Transverse colon (tissue), 4 donors: ENCODE results near the gene RALGAPA2. TPM values are rescaled to one million over a fixed set of nuclear protein-coding genes. Genes with fewer than 3 reads are reported as not detected.
A peak's percentile ranks its signal among the peaks of the same experiment; 100 is the strongest.

ENCODE experiments used
- DNase-seq: peaks from one replicate; pipeline ENCODE4 v3.0.0-alpha.2; 2019
- H3K27ac ChIP-seq, 4 donors: fragments of 200-600 bp; sonication (generic); 2 replicates each; pipeline ENCODE4 v1.5.1; 2016 to 2018; ENCODE audit warnings: inconsistent platforms in 4 of 4
- H3K27me3 ChIP-seq: fragments of 200-600 bp; sonication (generic); 2 replicates; pipeline ENCODE4 v1.5.1; 2017; ENCODE audit warnings: inconsistent platforms
- H3K36me3 ChIP-seq, 4 donors: fragments of 200-600 bp; sonication (generic); 2 replicates each; pipeline ENCODE4 v1.5.1; 2017 to 2019; ENCODE audit warnings: inconsistent platforms in 4 of 4
- H3K4me1 ChIP-seq, 4 donors: fragments of 200-600 bp; sonication (generic); 2 replicates each; pipeline ENCODE4 v1.5.1; 2017 to 2020; ENCODE audit warnings: inconsistent platforms in 4 of 4
- H3K4me3 ChIP-seq, 4 donors: fragments of 200-600 bp; sonication (generic); 1 replicate in 1 of 4; 2 replicates in 3 of 4; pipeline versions ENCODE4 v1.5.1 to v1.6.1; 2017 to 2019; ENCODE audit warnings: inconsistent platforms in 4 of 4
- H3K9me3 ChIP-seq, 2 donors: fragments of 200-600 bp; sonication (generic); 2 replicates each; pipeline ENCODE4 v1.5.1; 2017 to 2019; ENCODE audit warnings: inconsistent platforms in 2 of 2
- EP300 ChIP-seq: sonication (generic); formaldehyde crosslinking; IDR thresholded peaks from one replicate; pipeline ENCODE4 v1.6.1; 2017; ENCODE audit warnings: antibody characterized with exemption, low read depth
- POLR2A ChIP-seq: fragments of 450-650 bp; IDR thresholded peaks from one replicate; pipeline ENCODE4 v1.6.1; 2016; ENCODE audit warnings: antibody characterized with exemption, mild to moderate bottlenecking, moderate library complexity
- POLR2AphosphoS5 ChIP-seq, 3 donors: sonication (generic); formaldehyde crosslinking; IDR thresholded peaks; one replicate each; pipeline ENCODE4 v1.6.1; 2016; ENCODE audit warnings: antibody characterized with exemption in 3 of 3
- WGBS, 2 donors: methylation state at CpG; one replicate each; pipeline ENCODE4 v1.1.5; 2018; ENCODE audit warnings: low coverage in 1 of 2; 5-methylcytosine and 5-hydroxymethylcytosine counted together
- in situ Hi-C, 4 donors: fragments of 200-750 bp; cut with MboI; loops; one replicate each; pipeline versions ENCODE4 v1.15.0 to v1.15.1; 2017; ENCODE audit warnings: low sequenced_read_pairs in 3 of 4, low pct_ligation_motif_present in 1 of 4, low pct_unique_long_range_greater_than_20kb in 1 of 4
- intact Hi-C: fragments of 100-400 bp; cut with DNase I; formaldehyde crosslinking; loops from one replicate; pipeline ENCODE4 v1.15.1; 2023; ENCODE audit warnings: low total_unique reads
- total RNA-seq, 4 donors: library from RNA; depleted of rRNA; stranded (reverse); fragments of >200 nt; gene quantifications; one replicate each; pipeline ENCODE4 v1.1.0, GENCODE V29; 2016
- TF ChIP-seq, protein P1 (sequence below), 5 experiments: fragments of 200-600 bp in 3 of 5; fragments of 450-650 bp in 2 of 5; sonication (generic) in 3 of 5; IDR thresholded peaks; 1 replicate in 2 of 5; 2 replicates in 3 of 5; pipeline ENCODE4 v1.5.1; 2016 to 2017; ENCODE audit warnings: antibody characterized with exemption in 5 of 5, inconsistent platforms in 3 of 5, mild to moderate bottlenecking in 2 of 5, moderate library complexity in 1 of 5

Gene RALGAPA2
- total RNA-seq, 4 donors from 2014 or later: 29.5 to 84.0 (median 66.5) TPM

DNA sequence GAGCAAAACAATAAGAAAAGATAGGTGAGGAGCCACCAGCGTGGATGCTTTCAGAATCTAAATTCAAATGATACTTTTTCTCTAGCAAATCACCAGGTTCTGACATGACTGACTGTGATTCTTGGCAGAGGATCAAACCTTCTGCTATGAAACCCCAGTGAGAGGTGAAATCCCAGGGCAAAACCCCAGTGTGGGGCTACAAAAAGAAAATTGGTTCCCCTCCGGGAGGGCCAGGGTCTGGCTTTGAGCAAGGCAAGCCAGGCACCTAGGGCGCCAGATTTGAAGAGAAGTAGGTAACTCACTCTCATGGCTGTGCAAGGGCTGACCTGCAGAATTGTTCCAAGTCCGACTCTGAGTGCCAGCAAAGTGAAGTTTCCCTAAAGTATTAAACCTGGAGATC is 20.2 kb upstream of the RALGAPA2 start:
- DNase-seq: no peak
- in situ Hi-C loops (no loop called here), intact Hi-C loops (no loop called here)
- Histone ChIP-seq H3K27me3 (no peaks in the 10 kb centered on the region), H3K36me3 (no peaks in the 10 kb centered on the region), H3K9me3 (no peaks in the 10 kb centered on the region), H3K4me3 (no peak overlapping the region), H3K4me1 (no peaks in the 10 kb centered on the region), H3K27ac (peak overlapping the region in 1 of 4 donors; percentile 3)
- 82 to 83% methylated on average over 1 to 4 of the region's 4 CpGs for WGBS, 2 donors
- TF ChIP-seq POLR2A: no peak
- TF ChIP-seq, protein P1, sequence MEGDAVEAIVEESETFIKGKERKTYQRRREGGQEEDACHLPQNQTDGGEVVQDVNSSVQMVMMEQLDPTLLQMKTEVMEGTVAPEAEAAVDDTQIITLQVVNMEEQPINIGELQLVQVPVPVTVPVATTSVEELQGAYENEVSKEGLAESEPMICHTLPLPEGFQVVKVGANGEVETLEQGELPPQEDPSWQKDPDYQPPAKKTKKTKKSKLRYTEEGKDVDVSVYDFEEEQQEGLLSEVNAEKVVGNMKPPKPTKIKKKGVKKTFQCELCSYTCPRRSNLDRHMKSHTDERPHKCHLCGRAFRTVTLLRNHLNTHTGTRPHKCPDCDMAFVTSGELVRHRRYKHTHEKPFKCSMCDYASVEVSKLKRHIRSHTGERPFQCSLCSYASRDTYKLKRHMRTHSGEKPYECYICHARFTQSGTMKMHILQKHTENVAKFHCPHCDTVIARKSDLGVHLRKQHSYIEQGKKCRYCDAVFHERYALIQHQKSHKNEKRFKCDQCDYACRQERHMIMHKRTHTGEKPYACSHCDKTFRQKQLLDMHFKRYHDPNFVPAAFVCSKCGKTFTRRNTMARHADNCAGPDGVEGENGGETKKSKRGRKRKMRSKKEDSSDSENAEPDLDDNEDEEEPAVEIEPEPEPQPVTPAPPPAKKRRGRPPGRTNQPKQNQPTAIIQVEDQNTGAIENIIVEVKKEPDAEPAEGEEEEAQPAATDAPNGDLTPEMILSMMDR (IDR thresholded peaks at IDR 0.05): no peak
- no peak for TF ChIP-seq POLR2AphosphoS5 (IDR thresholded peaks at IDR 0.05)
- TF ChIP-seq EP300: no peak

DNA sequence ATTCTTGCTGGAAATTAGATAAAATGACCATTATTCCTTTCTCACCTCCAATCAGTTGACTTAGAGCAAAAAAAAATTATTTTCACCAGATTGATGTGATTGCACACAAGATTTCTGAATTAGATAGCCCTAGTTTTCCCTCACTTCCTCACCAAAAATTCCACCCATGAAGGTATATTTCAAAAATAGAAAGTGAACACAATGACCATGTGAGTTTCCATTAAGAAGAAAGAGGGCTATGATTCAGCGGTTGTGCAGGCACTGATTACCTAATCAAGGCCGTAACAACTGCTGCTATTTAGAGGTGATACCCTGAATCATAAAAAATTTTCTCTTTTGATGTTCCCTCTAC is 19.5 kb upstream of the RALGAPA2 start:
- intact Hi-C loops (no loop called here), in situ Hi-C loops (no loop called here)
- Histone ChIP-seq H3K27me3 (no peaks in the 10 kb centered on the region), H3K27ac (no peak overlapping the region), H3K36me3 (no peaks in the 10 kb centered on the region), H3K4me3 (no peak overlapping the region), H3K4me1 (no peaks in the 10 kb centered on the region), H3K9me3 (no peaks in the 10 kb centered on the region)
- no peak for DNase-seq
- 75 to 78% methylated on average over 2 of the region's 2 CpGs for WGBS, 2 donors
- TF ChIP-seq EP300 (no peak), POLR2A (no peak), POLR2AphosphoS5 (IDR thresholded peaks at IDR 0.05) (no peak)
- TF ChIP-seq, protein P1 (IDR thresholded peaks at IDR 0.05): no peak

DNA sequence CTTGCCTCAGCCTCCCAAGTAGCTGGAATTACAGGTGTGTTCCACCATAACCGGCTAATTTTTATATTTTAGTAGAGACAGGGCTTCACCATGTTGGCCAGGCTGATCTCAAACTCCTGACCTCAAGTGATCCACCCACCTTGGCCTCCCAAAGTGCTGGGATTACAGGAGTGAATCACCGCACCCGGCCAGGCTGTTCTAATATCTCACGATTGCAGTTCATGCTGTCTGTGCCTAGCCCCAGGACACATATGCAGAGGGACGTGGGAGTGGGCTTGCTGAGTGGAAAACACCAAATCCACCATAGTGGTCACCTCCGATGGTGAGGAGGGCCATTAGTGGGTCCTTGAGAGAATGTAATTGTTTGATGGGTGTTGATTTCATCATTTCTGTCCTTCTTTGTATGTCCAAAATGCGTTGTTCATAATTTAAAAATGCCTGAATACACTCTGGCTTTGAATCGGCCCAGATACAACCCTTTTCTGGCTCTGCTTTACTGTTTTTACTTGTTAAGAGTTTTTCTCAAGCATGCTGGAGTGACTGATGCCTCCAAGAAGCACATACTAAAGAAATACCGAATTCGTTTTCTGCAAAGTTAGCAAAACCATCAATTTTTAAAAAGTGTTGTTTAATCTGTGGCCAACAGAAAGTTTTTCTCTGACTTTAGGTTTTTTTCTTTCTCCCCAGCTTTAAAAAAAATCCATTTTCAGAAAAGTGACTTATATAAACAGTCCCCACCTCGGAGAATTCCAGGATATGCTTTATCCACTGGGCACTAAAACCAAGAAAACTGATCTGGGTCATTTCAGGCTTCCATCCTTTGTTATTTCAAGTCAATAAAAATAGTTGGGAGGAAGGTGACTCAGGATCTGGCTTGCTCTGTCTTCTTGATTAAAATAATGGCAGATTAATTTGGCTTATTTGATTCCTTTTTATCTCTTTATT is 18.8 kb upstream of the RALGAPA2 start:
- H3K27ac ChIP-seq: no peak overlapping the region
- TF ChIP-seq POLR2AphosphoS5 (IDR thresholded peaks at IDR 0.05) (no peak), EP300 (no peak), POLR2A (no peak)
- H3K4me1 ChIP-seq: no peaks in the 10 kb centered on the region
- no peak overlapping the region for H3K4me3 ChIP-seq
- intact Hi-C loops (no loop called here), in situ Hi-C loops (no loop called here)
- H3K36me3 ChIP-seq: no peaks in the 10 kb centered on the region
- no peaks in the 10 kb centered on the region for H3K9me3 ChIP-seq
- no peak for DNase-seq
- WGBS, 2 donors: 82 to 84% methylated on average over 7 to 11 of the region's 11 CpGs
- H3K27me3 ChIP-seq: no peaks in the 10 kb centered on the region

DNA sequence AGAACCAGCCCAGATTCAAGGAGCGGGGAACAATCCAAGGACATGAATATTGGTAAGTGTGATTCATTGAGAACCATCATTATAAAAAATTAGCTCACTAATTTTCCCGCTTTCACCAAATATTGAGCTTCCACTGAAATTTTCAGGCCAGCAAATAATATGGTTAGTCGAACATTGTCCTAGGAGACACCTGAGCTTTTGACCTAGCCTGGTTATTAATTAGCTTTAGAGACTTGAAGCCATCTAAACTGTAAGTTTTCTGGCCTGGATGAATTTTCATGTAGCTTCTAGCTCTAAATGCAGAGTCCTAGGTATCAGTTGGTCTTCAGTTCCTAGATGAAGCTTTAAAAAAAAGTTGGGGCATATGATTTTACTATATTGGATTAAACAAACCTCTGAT is 17.1 kb upstream of the RALGAPA2 start:
- TF ChIP-seq POLR2AphosphoS5 (IDR thresholded peaks at IDR 0.05): no peak
- Histone ChIP-seq H3K27ac (no peak overlapping the region), H3K36me3 (no peaks in the 10 kb centered on the region), H3K27me3 (no peaks in the 10 kb centered on the region), H3K4me1 (no peaks in the 10 kb centered on the region), H3K4me3 (no peak overlapping the region), H3K9me3 (no peaks in the 10 kb centered on the region)
- no peak for DNase-seq
- intact Hi-C loops (no loop called here), in situ Hi-C loops (no loop called here)
- 89 to 100% methylated on average over 1 to 3 of the region's 3 CpGs for WGBS, 2 donors

DNA sequence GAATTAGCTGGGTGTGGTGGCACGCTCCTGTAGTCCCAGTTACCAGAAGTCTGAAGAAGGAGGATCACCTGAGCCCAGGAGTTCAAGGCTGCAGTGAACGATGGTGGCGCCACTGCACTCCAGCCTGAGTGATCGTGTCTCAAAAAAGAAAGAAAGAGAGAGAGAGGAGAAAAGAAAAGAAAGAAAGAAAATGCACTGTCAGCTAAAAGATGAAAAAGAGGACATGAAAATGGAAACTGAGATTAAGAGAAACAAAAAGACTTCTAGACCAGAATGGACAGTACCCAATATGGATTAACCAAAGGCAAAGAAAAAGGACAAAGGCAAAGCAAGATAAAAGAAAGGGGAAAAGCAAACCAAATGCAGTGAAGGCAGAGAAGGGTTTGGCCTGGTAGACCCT is 9.0 kb upstream of the RALGAPA2 start:
- in situ Hi-C loops (no loop called here), intact Hi-C loops (loop anchor here (5.0 kb wide), 1 partner anchor 1579 kb away; no protein-coding TSS in a partner anchor)
- TF ChIP-seq EP300 (no peak), POLR2AphosphoS5 (IDR thresholded peaks at IDR 0.05) (no peak), POLR2A (no peak)
- TF ChIP-seq, protein P1 (IDR thresholded peaks at IDR 0.05): no peak
- no peak for DNase-seq
- Histone ChIP-seq H3K9me3 (no peaks in the 10 kb centered on the region), H3K4me1 (no peaks in the 10 kb centered on the region), H3K4me3 (no peak overlapping the region), H3K36me3 (no peaks in the 10 kb centered on the region), H3K27ac (no peak overlapping the region), H3K27me3 (no peaks in the 10 kb centered on the region)
- 84 to 100% methylated on average over 3 to 4 of the region's 4 CpGs for WGBS, 2 donors
